ENCODE data around the gene C17orf50.

The C17orf50 gene

DNA sequence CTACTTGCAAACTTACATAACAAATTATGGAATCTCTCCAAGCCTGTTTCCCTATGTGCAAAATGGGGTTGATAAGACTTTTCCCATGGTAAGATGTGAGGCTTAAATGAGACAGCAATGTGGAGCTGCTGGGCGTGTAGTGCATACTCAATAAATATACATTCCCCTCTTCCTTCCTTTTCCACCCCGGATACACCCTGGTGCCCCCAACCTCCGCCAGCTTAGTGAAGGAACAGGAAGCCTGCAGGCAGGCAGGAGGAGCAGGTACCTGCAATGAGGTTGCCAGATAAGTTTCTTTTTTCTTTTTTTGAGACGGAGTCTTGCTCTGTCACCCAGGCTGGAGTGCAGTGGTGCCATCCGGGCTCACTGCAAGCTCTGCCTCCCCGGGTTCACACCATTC lies 14.9 kb downstream of the C17orf50 start:
- Histone ChIP-seq H3K27ac (ENCODE audit: poor library complexity, severe bottlenecking) (no peak overlapping the region), H3K9me3 (ENCODE audit: severe bottlenecking) (no peaks in the 10 kb centered on the region), H3K4me1 (ENCODE audit: insufficient read depth, poor library complexity, severe bottlenecking) (peaks cover 28% of the 10 kb centered on the region), H3K36me3 (ENCODE audit: low read depth) (peaks cover 20% of the 10 kb centered on the region), H3K27me3 (ENCODE audit: insufficient read depth, poor library complexity, severe bottlenecking) (no peaks in the 10 kb centered on the region), H3K4me3 (ENCODE audit: severe bottlenecking) (no peak overlapping the region)
- TF ChIP-seq CTCF (IDR thresholded peaks at IDR 0.05; ENCODE audit: poor library complexity, severe bottlenecking) = no peak
- no peak for DNase-seq (ENCODE audit: low spot score)
- no peak for ATAC-seq (ENCODE audit: low read depth)

DNA sequence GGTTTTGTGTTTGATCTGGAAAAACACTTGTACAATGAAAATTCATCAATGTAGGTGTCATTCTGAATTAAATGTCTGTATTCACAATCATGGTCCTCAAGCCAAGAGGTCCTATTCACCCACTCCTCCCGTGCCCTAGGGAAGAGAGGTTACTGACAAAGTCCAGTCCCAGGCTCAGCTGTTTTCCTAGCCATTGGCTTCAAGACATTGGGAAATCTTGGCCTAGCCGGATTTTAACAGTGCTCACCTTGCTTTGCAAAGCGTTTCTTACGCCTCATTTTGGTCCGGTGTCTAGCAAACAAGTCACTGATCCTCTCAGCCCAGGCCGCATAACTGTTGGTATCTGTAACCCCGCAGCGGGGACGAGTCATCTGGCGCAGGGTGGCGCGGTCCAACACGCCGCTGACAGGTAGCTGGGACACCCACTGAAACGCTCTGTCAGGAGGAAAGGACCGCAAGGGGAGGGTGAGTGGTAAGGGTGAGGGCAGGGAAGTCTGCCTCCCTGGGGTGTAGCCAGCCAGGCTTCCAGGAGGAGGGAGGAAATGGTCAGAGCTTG lies 18.0 kb downstream of the C17orf50 start:
- DNase-seq (ENCODE audit: low spot score) = no peak
- Histone ChIP-seq H3K9me3 (ENCODE audit: severe bottlenecking) (no peaks in the 10 kb centered on the region), H3K4me3 (ENCODE audit: severe bottlenecking) (no peak overlapping the region), H3K27me3 (ENCODE audit: insufficient read depth, poor library complexity, severe bottlenecking) (no peaks in the 10 kb centered on the region), H3K27ac (ENCODE audit: poor library complexity, severe bottlenecking) (peak overlapping the region; percentile 85), H3K36me3 (ENCODE audit: low read depth) (peaks cover 23% of the 10 kb centered on the region), H3K4me1 (ENCODE audit: insufficient read depth, poor library complexity, severe bottlenecking) (peaks cover 37% of the 10 kb centered on the region)
- no peak for TF ChIP-seq CTCF (IDR thresholded peaks at IDR 0.05; ENCODE audit: poor library complexity, severe bottlenecking)
- ATAC-seq (ENCODE audit: low read depth) = peak; percentile 22; the same call in 2 of the 3 replicates

DNA sequence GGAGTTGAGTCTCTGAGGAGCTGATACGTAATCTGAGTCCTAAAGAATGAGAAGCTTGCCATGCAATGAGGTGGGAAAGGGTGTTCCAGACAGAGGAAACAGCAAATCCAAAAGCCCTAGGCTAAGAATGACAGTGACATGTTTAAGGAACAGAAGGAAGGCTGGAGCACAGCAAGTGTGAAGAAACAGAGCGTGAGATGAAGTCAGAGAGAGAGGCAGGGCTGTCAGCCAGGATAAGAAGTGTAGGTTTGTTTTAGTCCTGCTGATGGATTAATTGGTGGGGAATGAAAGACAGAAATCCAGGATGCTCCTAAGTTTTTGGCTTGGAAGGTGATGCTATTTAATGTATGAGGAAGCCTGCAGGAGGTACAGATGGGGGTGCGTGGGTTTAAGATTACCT lies 20.3 kb downstream of the C17orf50 start:
- peaks cover 23% of the 10 kb centered on the region for H3K36me3 ChIP-seq (ENCODE audit: low read depth)
- no peaks in the 10 kb centered on the region for H3K9me3 ChIP-seq (ENCODE audit: severe bottlenecking)
- no peak overlapping the region for H3K27ac ChIP-seq (ENCODE audit: poor library complexity, severe bottlenecking)
- ATAC-seq (ENCODE audit: low read depth) = no peak
- no peak overlapping the region for H3K4me3 ChIP-seq (ENCODE audit: severe bottlenecking)
- H3K4me1 ChIP-seq (ENCODE audit: insufficient read depth, poor library complexity, severe bottlenecking) = peaks cover 54% of the 10 kb centered on the region
- no peak for TF ChIP-seq CTCF (IDR thresholded peaks at IDR 0.05; ENCODE audit: poor library complexity, severe bottlenecking)
- H3K27me3 ChIP-seq (ENCODE audit: insufficient read depth, poor library complexity, severe bottlenecking) = no peaks in the 10 kb centered on the region
- no peak for DNase-seq (ENCODE audit: low spot score)

DNA sequence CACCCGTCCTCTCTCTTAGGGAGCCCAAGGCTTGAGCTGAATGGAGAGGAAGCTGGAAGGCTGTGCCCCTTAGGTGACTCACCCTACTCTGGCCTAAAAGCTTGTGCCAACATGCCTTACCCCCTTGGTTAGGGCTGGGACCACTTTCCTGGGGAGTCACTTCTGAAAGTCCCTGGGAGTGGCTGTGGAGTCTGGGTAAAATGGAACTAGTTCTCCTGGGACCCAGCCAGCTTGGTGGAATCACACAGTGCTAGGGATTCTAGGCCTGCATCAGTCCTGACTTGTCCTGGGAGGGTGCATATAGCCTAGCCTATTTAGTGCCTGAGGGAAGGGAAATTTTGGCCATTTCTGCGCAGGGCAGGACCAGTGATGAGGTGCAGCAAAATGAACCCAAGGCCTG lies 24.2 kb downstream of the C17orf50 start:
- ATAC-seq (ENCODE audit: low read depth) = peak; percentile 75
- no peak for TF ChIP-seq CTCF (IDR thresholded peaks at IDR 0.05; ENCODE audit: poor library complexity, severe bottlenecking)
- peak overlapping the region; percentile 91 for H3K27ac ChIP-seq (ENCODE audit: poor library complexity, severe bottlenecking)

GRCh38 chr17:35786941-35787432 lies 26.3 kb downstream of the C17orf50 start:
- Histone ChIP-seq H3K4me1 (ENCODE audit: insufficient read depth, poor library complexity, severe bottlenecking) (peaks cover 77% of the 10 kb centered on the region), H3K9me3 (ENCODE audit: severe bottlenecking) (no peaks in the 10 kb centered on the region), H3K4me3 (ENCODE audit: severe bottlenecking) (no peak overlapping the region), H3K36me3 (ENCODE audit: low read depth) (peaks cover 3% of the 10 kb centered on the region; the same call in 1 of the 2 replicates), H3K27ac (ENCODE audit: poor library complexity, severe bottlenecking) (peak overlapping the region; percentile 91), H3K27me3 (ENCODE audit: insufficient read depth, poor library complexity, severe bottlenecking) (no peaks in the 10 kb centered on the region)
- no peak for TF ChIP-seq CTCF (IDR thresholded peaks at IDR 0.05; ENCODE audit: poor library complexity, severe bottlenecking)
- no peak for ATAC-seq (ENCODE audit: low read depth)
- DNase-seq (ENCODE audit: low spot score) = no peak

More for the DNA sequence above, 24.2 kb downstream of the C17orf50 start:
- peak; percentile 93 for DNase-seq (ENCODE audit: low spot score)
- Histone ChIP-seq H3K9me3 (ENCODE audit: severe bottlenecking) (no peaks in the 10 kb centered on the region), H3K36me3 (ENCODE audit: low read depth) (peaks cover 8% of the 10 kb centered on the region; the same call in 1 of the 2 replicates), H3K27me3 (ENCODE audit: insufficient read depth, poor library complexity, severe bottlenecking) (no peaks in the 10 kb centered on the region), H3K4me1 (ENCODE audit: insufficient read depth, poor library complexity, severe bottlenecking) (peaks cover 66% of the 10 kb centered on the region), H3K4me3 (ENCODE audit: severe bottlenecking) (no peak overlapping the region)
